Tibial nerve (tissue), 4 donors: ENCODE data around the gene ASCC1. TPM values are rescaled to one million over a fixed set of nuclear protein-coding genes. Genes with fewer than 3 reads are reported as not detected.
A peak's percentile ranks its signal among the peaks of the same experiment; 100 is the strongest.

Experiments
- DNase-seq, 2 donors: peaks; one replicate each; pipeline ENCODE4 v3.0.0-alpha.2; 2019; ENCODE audit warnings: low spot score in 2 of 2
- H3K27ac ChIP-seq, 4 donors: fragments of 200-600 bp; sonication (generic) in 3 of 4; one replicate each; pipeline ENCODE4 v1.5.1; 2017 to 2019; ENCODE audit warnings: mild to moderate bottlenecking in 1 of 4
- H3K27me3 ChIP-seq, 2 donors: fragments of 200-600 bp; sonication (generic) in 1 of 2; one replicate each; pipeline versions ENCODE4 v1.5.1 to v1.6.0; 2017 to 2019
- H3K36me3 ChIP-seq, 3 donors: fragments of 200-600 bp; sonication (generic); one replicate each; pipeline ENCODE4 v1.5.1; 2018 to 2019
- H3K4me1 ChIP-seq, 4 donors: fragments of 200-600 bp; sonication (generic) in 3 of 4; one replicate each; pipeline ENCODE4 v1.5.1; 2017 to 2019
- H3K4me3 ChIP-seq, 4 donors: fragments of 200-600 bp; sonication (generic) in 3 of 4; one replicate each; pipeline ENCODE4 v1.5.1; 2017 to 2019; ENCODE audit warnings: mild to moderate bottlenecking in 1 of 4, moderate library complexity in 1 of 4
- H3K9me3 ChIP-seq, 4 donors: fragments of 200-600 bp; sonication (generic) in 3 of 4; one replicate each; pipeline ENCODE4 v1.5.1; 2017 to 2019
- EP300 ChIP-seq, 2 donors: sonication (generic); formaldehyde crosslinking; IDR thresholded peaks; one replicate each; pipeline ENCODE4 v1.6.1; 2017; ENCODE audit warnings: antibody characterized with exemption in 2 of 2, mild to moderate bottlenecking in 1 of 2
- POLR2A ChIP-seq, 2 donors: fragments of 450-650 bp; IDR thresholded peaks; one replicate each; pipeline ENCODE4 v1.6.1; 2017; ENCODE audit warnings: antibody characterized with exemption in 2 of 2, mild to moderate bottlenecking in 2 of 2, moderate library complexity in 2 of 2
- WGBS, 2 donors: methylation state at CpG; one replicate each; pipeline ENCODE4 v1.1.5; 2018; 5-methylcytosine and 5-hydroxymethylcytosine counted together
- total RNA-seq, 4 donors: library from RNA; depleted of rRNA; stranded (reverse); fragments of >200 nt; gene quantifications; one replicate each; pipeline ENCODE4 v1.1.0, GENCODE V29; 2016
- TF ChIP-seq, protein P1 (sequence below), 5 experiments: fragments of 200-600 bp in 3 of 5; fragments of 450-650 bp in 2 of 5; sonication (generic) in 3 of 5; IDR thresholded peaks; one replicate each; pipeline ENCODE4 v1.5.1; 2016 to 2019; ENCODE audit warnings: antibody characterized with exemption in 5 of 5, mild to moderate bottlenecking in 3 of 5, moderate library complexity in 2 of 5

Gene ASCC1
- total RNA-seq, 4 donors from 2014 or later, result 34.2 to 85.7 (median 54.2) TPM

DNA sequence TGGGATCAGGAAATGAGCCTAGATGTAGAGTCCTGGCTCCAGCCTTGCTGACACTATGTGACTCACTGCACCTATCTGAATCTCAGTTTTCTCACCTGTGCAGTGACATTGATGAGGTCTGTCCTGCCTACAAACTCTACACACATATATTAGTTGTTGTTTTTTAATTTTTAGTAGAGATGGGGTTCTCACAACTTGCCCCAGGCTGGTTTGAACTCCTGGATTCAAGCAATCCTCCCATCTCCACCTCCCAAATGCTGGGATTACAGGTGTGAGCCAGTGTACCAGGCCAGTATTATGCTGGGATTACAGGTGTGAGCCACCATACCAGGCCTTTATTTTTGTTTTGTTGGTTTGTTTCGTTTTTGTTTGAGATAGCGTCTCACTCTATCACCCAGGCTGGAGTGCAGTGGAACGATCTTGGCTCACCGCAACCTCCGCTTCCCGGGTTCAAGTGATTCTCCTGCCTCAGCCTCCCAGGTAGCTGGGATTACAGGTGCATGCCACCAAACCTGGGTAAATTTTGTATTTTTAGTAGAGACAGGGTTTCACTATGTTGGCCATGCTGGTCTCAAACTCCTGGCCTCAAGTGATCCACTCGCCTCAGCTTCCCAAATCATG is 45.8 kb upstream of the ASCC1 start:
- WGBS, 2 donors, result 89 to 93% methylated on average over 7 of the region's 7 CpGs
- Histone ChIP-seq H3K9me3 (no peaks in the 10 kb centered on the region), H3K4me3 (peak overlapping the region in 2 of 4 donors; percentile 49 to 62), H3K27ac (peak overlapping the region; percentile 93 to 99 (median 98)), H3K27me3 (no peaks in the 10 kb centered on the region), H3K36me3 (no peaks in the 10 kb centered on the region), H3K4me1 (peaks cover 4 to 81% (median 65%) of the 10 kb centered on the region in 4 donors)
- TF ChIP-seq POLR2A (IDR thresholded peaks at IDR 0.05) (no peak), EP300 (IDR thresholded peaks at IDR 0.05) (no peak)
- TF ChIP-seq, protein P1, sequence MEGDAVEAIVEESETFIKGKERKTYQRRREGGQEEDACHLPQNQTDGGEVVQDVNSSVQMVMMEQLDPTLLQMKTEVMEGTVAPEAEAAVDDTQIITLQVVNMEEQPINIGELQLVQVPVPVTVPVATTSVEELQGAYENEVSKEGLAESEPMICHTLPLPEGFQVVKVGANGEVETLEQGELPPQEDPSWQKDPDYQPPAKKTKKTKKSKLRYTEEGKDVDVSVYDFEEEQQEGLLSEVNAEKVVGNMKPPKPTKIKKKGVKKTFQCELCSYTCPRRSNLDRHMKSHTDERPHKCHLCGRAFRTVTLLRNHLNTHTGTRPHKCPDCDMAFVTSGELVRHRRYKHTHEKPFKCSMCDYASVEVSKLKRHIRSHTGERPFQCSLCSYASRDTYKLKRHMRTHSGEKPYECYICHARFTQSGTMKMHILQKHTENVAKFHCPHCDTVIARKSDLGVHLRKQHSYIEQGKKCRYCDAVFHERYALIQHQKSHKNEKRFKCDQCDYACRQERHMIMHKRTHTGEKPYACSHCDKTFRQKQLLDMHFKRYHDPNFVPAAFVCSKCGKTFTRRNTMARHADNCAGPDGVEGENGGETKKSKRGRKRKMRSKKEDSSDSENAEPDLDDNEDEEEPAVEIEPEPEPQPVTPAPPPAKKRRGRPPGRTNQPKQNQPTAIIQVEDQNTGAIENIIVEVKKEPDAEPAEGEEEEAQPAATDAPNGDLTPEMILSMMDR (IDR thresholded peaks at IDR 0.05), result no peak
- DNase-seq, result no peak

DNA sequence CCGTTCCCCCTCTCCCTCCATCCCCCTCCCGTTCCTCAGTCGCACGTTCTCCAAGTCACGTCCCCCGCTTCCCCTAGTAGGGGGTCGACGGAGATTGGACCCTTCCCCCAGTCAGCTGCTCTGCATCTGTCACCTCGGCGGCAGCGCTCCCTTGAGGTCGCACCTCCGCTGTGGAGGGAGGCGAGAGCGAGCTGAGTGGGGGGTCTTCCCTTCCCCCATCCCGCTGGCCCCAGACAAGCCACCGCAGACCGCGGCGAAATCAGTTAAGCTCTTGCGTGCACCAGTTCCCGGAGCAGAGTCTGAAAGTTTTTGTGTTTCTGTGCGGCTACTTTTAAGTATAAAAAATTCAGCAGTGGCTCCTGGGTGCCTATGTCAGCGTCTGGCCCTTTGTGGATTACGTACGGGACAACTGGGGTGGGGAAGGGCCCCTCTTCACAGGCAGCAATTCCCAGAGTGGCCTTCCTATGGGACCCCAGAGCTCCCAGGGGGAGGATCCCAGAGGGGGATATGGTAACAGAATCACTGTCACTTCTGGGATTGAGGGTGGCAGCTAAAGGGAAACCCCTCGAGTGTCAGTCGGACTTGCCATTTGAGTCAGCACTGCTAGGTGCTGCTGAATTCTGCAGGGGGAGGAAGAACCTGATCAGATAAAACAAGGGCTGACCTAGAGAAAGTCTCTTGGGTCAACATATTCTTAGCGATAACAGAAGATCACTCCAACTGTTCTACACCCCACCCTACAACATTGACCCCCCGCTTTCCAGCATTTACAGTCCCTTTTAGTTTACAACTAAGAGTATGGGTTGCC is 45.1 kb upstream of the ASCC1 start:
- peak overlapping the region; percentile 35 to 62 (median 48) for H3K4me3 ChIP-seq
- peaks cover 4 to 85% (median 70%) of the 10 kb centered on the region in 4 donors for H3K4me1 ChIP-seq
- H3K9me3 ChIP-seq, result no peaks in the 10 kb centered on the region
- 4 to 14% methylated on average over 22 to 30 of the region's 30 CpGs for WGBS, 2 donors
- no peaks in the 10 kb centered on the region for H3K36me3 ChIP-seq
- no peak for DNase-seq
- H3K27ac ChIP-seq, result peak overlapping the region; percentile 93 to 99 (median 98)
- no peaks in the 10 kb centered on the region for H3K27me3 ChIP-seq
- TF ChIP-seq, protein P1 (IDR thresholded peaks at IDR 0.05), result no peak
- no peak for TF ChIP-seq EP300 (IDR thresholded peaks at IDR 0.05)
- peak; percentile 50 to 70 for TF ChIP-seq POLR2A (IDR thresholded peaks at IDR 0.05)

DNA sequence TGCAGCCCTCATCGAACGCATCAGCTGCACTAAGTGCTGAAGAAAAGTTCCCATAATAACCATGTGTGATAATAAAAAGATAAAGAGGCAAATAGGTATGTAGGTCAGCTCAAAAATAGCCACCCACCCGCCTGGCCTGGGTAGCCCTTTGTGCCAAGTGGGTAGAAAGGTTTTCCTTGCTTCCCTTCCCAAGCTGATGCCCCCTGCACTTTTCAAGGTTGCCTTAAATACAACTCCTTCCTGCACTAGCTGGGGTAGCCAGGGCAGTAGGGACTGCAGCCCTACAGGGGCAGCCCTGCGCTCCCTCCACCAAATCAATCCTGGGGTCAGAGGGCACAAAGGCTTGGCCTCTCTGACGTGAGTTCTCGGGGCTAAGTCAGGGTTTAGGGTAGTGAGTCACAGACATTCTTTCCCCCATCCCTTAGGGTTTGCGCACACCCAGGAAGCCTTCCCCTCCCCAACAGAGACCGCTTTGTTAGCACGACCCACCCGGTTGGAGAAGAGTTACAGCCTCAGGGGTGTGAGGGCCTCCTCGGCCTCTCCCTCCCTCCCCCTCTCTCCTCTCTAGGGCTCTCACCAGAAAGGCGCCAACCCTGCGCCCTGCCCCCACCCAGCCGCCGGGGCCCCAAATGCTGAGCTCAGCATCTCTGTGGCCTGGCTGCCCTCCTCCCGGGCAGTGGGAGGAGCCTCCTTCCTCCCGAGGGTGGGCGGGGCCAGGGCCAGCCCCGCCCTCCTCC is 44.3 kb upstream of the ASCC1 start:
- peak; percentile 74 to 87 for DNase-seq
- Histone ChIP-seq H3K36me3 (no peaks in the 10 kb centered on the region), H3K27me3 (no peaks in the 10 kb centered on the region), H3K4me1 (peaks cover 4 to 89% (median 77%) of the 10 kb centered on the region in 4 donors), H3K27ac (peak overlapping the region; percentile 93 to 99 (median 98)), H3K9me3 (no peaks in the 10 kb centered on the region), H3K4me3 (peak overlapping the region; percentile 35 to 62 (median 48))
- 3 to 9% methylated on average over 17 to 18 of the region's 19 CpGs for WGBS, 2 donors
- no peak for TF ChIP-seq POLR2A (IDR thresholded peaks at IDR 0.05)
- TF ChIP-seq, protein P1 (IDR thresholded peaks at IDR 0.05), result peak in 1 of 5 experiments; percentile 42
- TF ChIP-seq EP300 (IDR thresholded peaks at IDR 0.05), result peak; percentile 89 to 96

DNA sequence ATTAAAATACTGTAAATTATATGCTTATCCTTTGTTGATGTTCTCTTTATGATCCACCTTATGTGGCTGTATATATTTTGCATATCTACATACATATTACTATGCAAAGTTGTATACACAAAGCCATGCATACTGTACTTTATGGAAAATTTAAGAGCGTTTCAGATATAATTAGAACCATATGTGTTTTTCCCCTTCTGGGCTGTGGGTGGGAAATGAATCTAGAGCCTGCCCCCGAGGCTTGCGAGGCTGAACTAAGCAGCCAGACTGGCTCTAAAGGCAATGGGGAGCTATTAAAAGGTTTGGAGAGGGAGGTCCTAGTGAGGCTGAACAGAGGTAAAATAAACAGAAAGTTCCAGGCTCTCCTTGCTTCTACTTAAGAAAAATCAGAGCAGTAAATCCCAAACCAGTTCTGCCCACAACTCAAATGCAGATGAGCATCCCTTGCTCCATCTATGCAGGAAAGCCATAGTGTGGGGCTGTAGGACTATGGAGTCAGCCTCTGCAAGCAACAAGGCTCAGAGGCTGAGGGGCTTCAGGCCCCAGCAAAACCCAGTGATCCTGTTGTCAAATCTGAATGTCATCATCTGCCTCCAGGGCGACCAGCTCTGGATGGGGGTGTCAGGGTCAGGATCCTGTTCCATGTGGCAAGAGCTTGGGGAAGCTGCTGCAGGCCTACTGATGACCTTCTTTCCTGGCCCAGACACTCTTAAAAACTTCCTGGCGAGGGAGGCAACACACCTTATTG is 43.6 kb upstream of the ASCC1 start:
- H3K36me3 ChIP-seq, result no peaks in the 10 kb centered on the region
- TF ChIP-seq, protein P1 (IDR thresholded peaks at IDR 0.05), result no peak
- TF ChIP-seq EP300 (IDR thresholded peaks at IDR 0.05) (peak in 1 of 2 donors; percentile 50), POLR2A (IDR thresholded peaks at IDR 0.05) (peak in 1 of 2 donors; percentile 19)
- DNase-seq, result no peak
- H3K27ac ChIP-seq, result peak overlapping the region; percentile 93 to 99 (median 98)
- H3K4me1 ChIP-seq, result peaks cover 4 to 96% (median 84%) of the 10 kb centered on the region in 4 donors
- H3K4me3 ChIP-seq, result no peak overlapping the region
- 10 to 16% methylated on average over 4 to 5 of the region's 5 CpGs for WGBS, 2 donors
- H3K9me3 ChIP-seq, result no peaks in the 10 kb centered on the region
- H3K27me3 ChIP-seq, result no peaks in the 10 kb centered on the region
